ENCODE data around the gene CPEB4. TPM values are rescaled to one million over a fixed set of nuclear protein-coding genes. Genes with fewer than 3 reads are reported as not detected.

CPEB4 gene
- total and polyA plus RNA-seq, 2 experiments from 2014 or later: 5.9 to 10.2 TPM

DNA sequence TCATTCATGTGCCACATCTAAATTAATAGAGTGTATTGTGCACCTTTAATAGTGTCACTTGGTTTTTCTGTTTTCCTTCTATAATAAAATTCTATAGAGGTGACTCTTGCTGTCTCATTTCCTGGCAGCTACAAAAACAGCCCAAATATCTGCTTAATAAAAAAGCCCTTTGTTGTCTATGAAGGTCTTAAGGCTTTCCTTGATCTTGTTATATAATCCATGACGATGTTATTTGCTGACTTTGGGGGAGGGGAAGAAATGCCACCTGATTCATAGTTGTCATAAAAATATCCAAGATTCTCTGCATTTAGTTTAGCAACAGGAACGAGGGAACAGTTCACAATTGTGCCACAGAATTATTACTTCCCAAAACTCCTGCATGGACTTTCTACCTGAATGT lies 31.3 kb downstream of the CPEB4 start (continued):
- no peak for TF ChIP-seq EZH2phosphoT487 (IDR thresholded peaks at IDR 0.05; ENCODE audit: unreplicated experiment)
- TF ChIP-seq STAT1 (IDR thresholded peaks at IDR 0.05; ENCODE audit: unreplicated experiment): no peak
- TF ChIP-seq, protein P1, sequence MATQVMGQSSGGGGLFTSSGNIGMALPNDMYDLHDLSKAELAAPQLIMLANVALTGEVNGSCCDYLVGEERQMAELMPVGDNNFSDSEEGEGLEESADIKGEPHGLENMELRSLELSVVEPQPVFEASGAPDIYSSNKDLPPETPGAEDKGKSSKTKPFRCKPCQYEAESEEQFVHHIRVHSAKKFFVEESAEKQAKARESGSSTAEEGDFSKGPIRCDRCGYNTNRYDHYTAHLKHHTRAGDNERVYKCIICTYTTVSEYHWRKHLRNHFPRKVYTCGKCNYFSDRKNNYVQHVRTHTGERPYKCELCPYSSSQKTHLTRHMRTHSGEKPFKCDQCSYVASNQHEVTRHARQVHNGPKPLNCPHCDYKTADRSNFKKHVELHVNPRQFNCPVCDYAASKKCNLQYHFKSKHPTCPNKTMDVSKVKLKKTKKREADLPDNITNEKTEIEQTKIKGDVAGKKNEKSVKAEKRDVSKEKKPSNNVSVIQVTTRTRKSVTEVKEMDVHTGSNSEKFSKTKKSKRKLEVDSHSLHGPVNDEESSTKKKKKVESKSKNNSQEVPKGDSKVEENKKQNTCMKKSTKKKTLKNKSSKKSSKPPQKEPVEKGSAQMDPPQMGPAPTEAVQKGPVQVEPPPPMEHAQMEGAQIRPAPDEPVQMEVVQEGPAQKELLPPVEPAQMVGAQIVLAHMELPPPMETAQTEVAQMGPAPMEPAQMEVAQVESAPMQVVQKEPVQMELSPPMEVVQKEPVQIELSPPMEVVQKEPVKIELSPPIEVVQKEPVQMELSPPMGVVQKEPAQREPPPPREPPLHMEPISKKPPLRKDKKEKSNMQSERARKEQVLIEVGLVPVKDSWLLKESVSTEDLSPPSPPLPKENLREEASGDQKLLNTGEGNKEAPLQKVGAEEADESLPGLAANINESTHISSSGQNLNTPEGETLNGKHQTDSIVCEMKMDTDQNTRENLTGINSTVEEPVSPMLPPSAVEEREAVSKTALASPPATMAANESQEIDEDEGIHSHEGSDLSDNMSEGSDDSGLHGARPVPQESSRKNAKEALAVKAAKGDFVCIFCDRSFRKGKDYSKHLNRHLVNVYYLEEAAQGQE (IDR thresholded peaks at IDR 0.05; ENCODE audit: unreplicated experiment): no peak
- no peak for TF ChIP-seq JUNB (IDR thresholded peaks at IDR 0.05; ENCODE audit: unreplicated experiment)
- TF ChIP-seq, protein P2, sequence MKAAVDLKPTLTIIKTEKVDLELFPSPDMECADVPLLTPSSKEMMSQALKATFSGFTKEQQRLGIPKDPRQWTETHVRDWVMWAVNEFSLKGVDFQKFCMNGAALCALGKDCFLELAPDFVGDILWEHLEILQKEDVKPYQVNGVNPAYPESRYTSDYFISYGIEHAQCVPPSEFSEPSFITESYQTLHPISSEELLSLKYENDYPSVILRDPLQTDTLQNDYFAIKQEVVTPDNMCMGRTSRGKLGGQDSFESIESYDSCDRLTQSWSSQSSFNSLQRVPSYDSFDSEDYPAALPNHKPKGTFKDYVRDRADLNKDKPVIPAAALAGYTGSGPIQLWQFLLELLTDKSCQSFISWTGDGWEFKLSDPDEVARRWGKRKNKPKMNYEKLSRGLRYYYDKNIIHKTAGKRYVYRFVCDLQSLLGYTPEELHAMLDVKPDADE (IDR thresholded peaks at IDR 0.05): no peak
- no peak for TF ChIP-seq NANOG (IDR thresholded peaks at IDR 0.05; ENCODE audit: borderline replicate concordance)

DNA sequence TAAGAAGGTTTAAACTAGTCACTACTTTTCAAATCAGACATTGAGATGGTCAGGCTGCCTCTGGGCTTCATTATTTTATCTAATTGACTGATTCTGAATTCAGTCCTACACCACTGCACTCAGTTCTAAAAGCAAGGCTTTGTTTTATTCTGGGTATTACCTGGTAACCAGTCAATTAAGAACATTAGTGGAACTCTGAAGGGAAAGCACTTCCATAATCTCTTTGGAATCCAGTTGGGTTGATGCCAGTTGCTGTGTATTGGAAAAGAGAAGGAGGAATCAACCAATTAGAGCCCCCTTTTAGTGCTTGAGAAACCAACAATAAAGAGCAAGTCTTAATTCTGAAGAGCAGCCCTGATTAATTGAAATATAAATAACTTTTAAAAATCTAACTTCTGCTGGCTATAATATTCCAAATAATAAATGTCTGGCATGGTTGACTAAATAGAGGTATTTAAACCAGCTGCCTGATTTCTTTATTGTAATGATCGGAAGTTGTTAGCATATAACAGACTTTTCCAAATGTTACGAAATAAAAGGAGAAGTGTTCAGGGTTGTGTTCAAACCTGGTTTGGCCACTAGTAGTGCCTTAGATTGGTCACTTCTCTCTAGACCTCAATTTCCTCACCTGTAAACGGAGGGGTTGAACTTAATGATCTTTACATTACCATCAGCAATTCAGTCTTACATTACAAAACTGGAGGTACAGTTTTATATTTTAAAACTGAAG lies 32.0 kb downstream of the CPEB4 start:
- ATAC-seq: no peak
- H3K4me3 ChIP-seq: no peak overlapping the region
- H3F3A ChIP-seq (replicated peaks; ENCODE audit: low read depth): no peaks in the 10 kb centered on the region
- 0 out of 2 replicates have a peak overlapping the region, but pooled peaks have one; percentile 4 for H3K27ac ChIP-seq (ENCODE audit: low read depth)
- no peaks in the 10 kb centered on the region for H3K9me2 ChIP-seq (ENCODE audit: insufficient read depth)
- H3K4me2 ChIP-seq: peak overlapping the region; percentile 69
- Mint-ChIP-seq H3K4me3 (no peak overlapping the region), H3K27me3 (ENCODE audit: insufficient read depth, low read depth, poor library complexity) (peaks cover 2% of the 10 kb centered on the region), H3K36me3 (ENCODE audit: low read depth) (no peaks in the 10 kb centered on the region; the same call in 2 of the 3 replicates), H3K27ac (no peak overlapping the region), H3K9me3 (no peaks in the 10 kb centered on the region), H3K4me1 (peaks cover 48% of the 10 kb centered on the region)
- TF ChIP-seq, protein P3, sequence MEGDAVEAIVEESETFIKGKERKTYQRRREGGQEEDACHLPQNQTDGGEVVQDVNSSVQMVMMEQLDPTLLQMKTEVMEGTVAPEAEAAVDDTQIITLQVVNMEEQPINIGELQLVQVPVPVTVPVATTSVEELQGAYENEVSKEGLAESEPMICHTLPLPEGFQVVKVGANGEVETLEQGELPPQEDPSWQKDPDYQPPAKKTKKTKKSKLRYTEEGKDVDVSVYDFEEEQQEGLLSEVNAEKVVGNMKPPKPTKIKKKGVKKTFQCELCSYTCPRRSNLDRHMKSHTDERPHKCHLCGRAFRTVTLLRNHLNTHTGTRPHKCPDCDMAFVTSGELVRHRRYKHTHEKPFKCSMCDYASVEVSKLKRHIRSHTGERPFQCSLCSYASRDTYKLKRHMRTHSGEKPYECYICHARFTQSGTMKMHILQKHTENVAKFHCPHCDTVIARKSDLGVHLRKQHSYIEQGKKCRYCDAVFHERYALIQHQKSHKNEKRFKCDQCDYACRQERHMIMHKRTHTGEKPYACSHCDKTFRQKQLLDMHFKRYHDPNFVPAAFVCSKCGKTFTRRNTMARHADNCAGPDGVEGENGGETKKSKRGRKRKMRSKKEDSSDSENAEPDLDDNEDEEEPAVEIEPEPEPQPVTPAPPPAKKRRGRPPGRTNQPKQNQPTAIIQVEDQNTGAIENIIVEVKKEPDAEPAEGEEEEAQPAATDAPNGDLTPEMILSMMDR (conservative IDR thresholded peaks at IDR 0.05; ENCODE audit: low read depth in 2 of 2): no peak
- TF ChIP-seq NANOG (IDR thresholded peaks at IDR 0.05; ENCODE audit: borderline replicate concordance): no peak
- TF ChIP-seq EZH2phosphoT487 (IDR thresholded peaks at IDR 0.05; ENCODE audit: unreplicated experiment): no peak
- H3K79me2 ChIP-seq (replicated peaks; ENCODE audit: insufficient read depth): peaks cover 14% of the 10 kb centered on the region; the same call in 1 of the 2 replicates
- no peaks in the 10 kb centered on the region for H4K20me1 ChIP-seq (replicated peaks; ENCODE audit: insufficient read depth)
- no peak overlapping the region for H2AFZ ChIP-seq
- peaks cover 58% of the 10 kb centered on the region for H3K4me1 ChIP-seq (ENCODE audit: insufficient read depth)
- no peak for DNase-seq (ENCODE audit: low spot score)
- H3K36me3 ChIP-seq (ENCODE audit: insufficient read depth): no peaks in the 10 kb centered on the region
- no peaks in the 10 kb centered on the region for H3K27me3 ChIP-seq (ENCODE audit: insufficient read depth)
